Gastrocnemius medialis (tissue), 4 donors: ENCODE measurements around the gene TMEM132D. TPM values are rescaled to one million over a fixed set of nuclear protein-coding genes. Genes with fewer than 3 reads are reported as not detected.

Source experiments
- ATAC-seq, 2 donors: fragments of 150-250 bp; one replicate each; pipeline ENCODE4 v1.9.1; 2016
- DNase-seq, 2 donors: peaks; one replicate each; pipeline ENCODE4 v3.0.0-alpha.2; 2019
- H3K27ac ChIP-seq, 4 donors: fragments of 200-600 bp; sonication (generic); 1 replicate in 1 of 4; 2 replicates in 3 of 4; pipeline ENCODE4 v1.5.1; 2016 to 2018; ENCODE audit warnings: mild to moderate bottlenecking in 2 of 4, moderate library complexity in 1 of 4
- H3K27me3 ChIP-seq, 3 donors: fragments of 200-600 bp; sonication (generic) in 2 of 3; 1 replicate in 1 of 3; 2 replicates in 2 of 3; pipeline versions ENCODE4 v1.5.1 to v1.6.0; 2016 to 2019; ENCODE audit warnings: mild to moderate bottlenecking in 1 of 3, moderate library complexity in 1 of 3
- H3K36me3 ChIP-seq, 2 donors: fragments of 200-600 bp; sonication (generic) in 1 of 2; one replicate each; pipeline ENCODE4 v1.5.1; 2017 to 2018
- H3K4me1 ChIP-seq, 2 donors: fragments of 200-600 bp; sonication (generic) in 1 of 2; one replicate each; pipeline ENCODE4 v1.5.1; 2016 to 2017; ENCODE audit warnings: mild to moderate bottlenecking in 2 of 2
- H3K4me3 ChIP-seq, 4 donors: fragments of 200-600 bp; sonication (generic) in 3 of 4; 1 replicate in 1 of 4; 2 replicates in 3 of 4; pipeline ENCODE4 v1.5.1; 2016 to 2019; ENCODE audit warnings: mild to moderate bottlenecking in 2 of 4
- H3K9me3 ChIP-seq, 3 donors: fragments of 200-600 bp; sonication (generic) in 2 of 3; 1 replicate in 1 of 3; 2 replicates in 2 of 3; pipeline ENCODE4 v1.5.1; 2016 to 2019
- POLR2A ChIP-seq, 2 donors: fragments of 450-650 bp; IDR thresholded peaks; one replicate each; pipeline ENCODE4 v1.6.1; 2017; ENCODE audit warnings: antibody characterized with exemption in 2 of 2, mild to moderate bottlenecking in 2 of 2, moderate library complexity in 2 of 2
- in situ Hi-C, 4 donors: fragments of 200-750 bp; cut with MboI; loops; one replicate each; pipeline versions ENCODE4 v1.15.0 to v1.8.0; 2017; ENCODE audit warnings: low sequenced_read_pairs in 4 of 4
- intact Hi-C: fragments of 100-400 bp; cut with DNase I; formaldehyde crosslinking; loops from one replicate; pipeline ENCODE4 v1.15.1; 2023; ENCODE audit warnings: low total_unique reads
- total RNA-seq, 4 donors: library from RNA; depleted of rRNA; stranded (reverse); fragments of >200 nt; gene quantifications; one replicate each; pipeline versions ENCODE4 v1.1.0 to v1.2.3, GENCODE V29; 2016
- TF ChIP-seq, protein P1 (sequence below), 5 experiments: fragments of 450-650 bp in 3 of 5; fragments of 200-600 bp in 2 of 5; sonication (generic) in 2 of 5; IDR thresholded peaks in 4 of 5; conservative IDR thresholded peaks in 1 of 5; 1 replicate in 4 of 5; 2 replicates in 1 of 5; pipeline ENCODE4 v1.5.1; 2016 to 2019; ENCODE audit warnings: antibody characterized with exemption in 5 of 5, mild to moderate bottlenecking in 3 of 5, moderate library complexity in 3 of 5

Gene TMEM132D
- total RNA-seq, 4 donors from 2014 or later, result not detected

DNA sequence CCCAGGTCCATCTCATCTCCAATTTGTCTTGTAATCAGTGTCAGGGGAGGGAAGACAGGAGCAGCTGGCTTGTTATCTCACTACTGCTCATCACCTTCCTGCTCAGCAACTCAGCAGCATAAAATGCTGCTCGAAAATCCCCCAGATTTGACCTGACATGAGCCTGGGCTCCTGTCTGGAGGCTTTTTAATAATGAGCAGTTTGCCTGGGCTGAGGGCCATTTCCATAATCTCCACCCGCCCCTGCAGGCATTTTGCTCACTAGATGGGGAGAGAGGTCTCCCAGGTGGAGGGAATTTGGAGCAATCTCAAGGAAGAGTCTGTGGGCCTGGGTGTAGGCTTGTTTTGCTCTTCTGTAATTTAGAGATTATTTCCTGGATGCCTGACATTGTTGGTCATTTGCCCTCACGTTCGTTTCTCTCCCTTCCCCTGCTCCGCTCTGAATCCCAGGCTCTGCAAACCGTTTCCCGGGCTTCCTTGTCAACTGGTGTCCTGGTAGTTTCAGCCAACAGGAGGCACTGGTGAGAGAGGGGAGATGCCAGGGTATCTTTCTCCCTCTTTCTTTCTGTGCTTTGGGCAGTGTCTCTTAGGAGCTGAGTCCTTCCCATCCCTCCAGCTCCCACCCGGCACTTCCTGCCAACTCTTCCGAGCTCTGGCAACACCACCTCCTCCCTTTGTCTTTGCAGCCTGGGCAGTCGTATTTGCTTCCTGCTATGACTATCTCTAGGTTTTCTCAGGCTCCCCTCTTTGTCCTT, 751.3 kb downstream of the TMEM132D start:
- Histone ChIP-seq H3K4me3 (no peak overlapping the region), H3K27ac (no peak overlapping the region), H3K4me1 (no peaks in the 10 kb centered on the region), H3K9me3 (no peaks in the 10 kb centered on the region), H3K36me3 (no peaks in the 10 kb centered on the region), H3K27me3 (no peaks in the 10 kb centered on the region)
- intact Hi-C loops (no loop called here), in situ Hi-C loops (no loop called here)
- ATAC-seq (no peak), DNase-seq (no peak)
- TF ChIP-seq, protein P1, sequence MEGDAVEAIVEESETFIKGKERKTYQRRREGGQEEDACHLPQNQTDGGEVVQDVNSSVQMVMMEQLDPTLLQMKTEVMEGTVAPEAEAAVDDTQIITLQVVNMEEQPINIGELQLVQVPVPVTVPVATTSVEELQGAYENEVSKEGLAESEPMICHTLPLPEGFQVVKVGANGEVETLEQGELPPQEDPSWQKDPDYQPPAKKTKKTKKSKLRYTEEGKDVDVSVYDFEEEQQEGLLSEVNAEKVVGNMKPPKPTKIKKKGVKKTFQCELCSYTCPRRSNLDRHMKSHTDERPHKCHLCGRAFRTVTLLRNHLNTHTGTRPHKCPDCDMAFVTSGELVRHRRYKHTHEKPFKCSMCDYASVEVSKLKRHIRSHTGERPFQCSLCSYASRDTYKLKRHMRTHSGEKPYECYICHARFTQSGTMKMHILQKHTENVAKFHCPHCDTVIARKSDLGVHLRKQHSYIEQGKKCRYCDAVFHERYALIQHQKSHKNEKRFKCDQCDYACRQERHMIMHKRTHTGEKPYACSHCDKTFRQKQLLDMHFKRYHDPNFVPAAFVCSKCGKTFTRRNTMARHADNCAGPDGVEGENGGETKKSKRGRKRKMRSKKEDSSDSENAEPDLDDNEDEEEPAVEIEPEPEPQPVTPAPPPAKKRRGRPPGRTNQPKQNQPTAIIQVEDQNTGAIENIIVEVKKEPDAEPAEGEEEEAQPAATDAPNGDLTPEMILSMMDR (IDR thresholded peaks at IDR 0.05 in 4 of 5, conservative IDR thresholded peaks at IDR 0.05 in 1 of 5), result no peak
- no peak for TF ChIP-seq POLR2A (IDR thresholded peaks at IDR 0.05)

- Histone ChIP-seq H3K4me1 (no peaks in the 10 kb centered on the region), H3K9me3 (no peaks in the 10 kb centered on the region), H3K27me3 (no peaks in the 10 kb centered on the region), H3K27ac (no peak overlapping the region), H3K4me3 (no peak overlapping the region), H3K36me3 (no peaks in the 10 kb centered on the region)
- intact Hi-C loops, result no loop called here
- in situ Hi-C loops, result no loop called here
- no peak for ATAC-seq
- no peak for DNase-seq
- TF ChIP-seq POLR2A (IDR thresholded peaks at IDR 0.05), result no peak
- TF ChIP-seq, protein P1 (IDR thresholded peaks at IDR 0.05 in 4 of 5, conservative IDR thresholded peaks at IDR 0.05 in 1 of 5), result no peak
Measured at GRCh38 chr12:129150721-129151120, 753.1 kb downstream of the TMEM132D start.

DNA sequence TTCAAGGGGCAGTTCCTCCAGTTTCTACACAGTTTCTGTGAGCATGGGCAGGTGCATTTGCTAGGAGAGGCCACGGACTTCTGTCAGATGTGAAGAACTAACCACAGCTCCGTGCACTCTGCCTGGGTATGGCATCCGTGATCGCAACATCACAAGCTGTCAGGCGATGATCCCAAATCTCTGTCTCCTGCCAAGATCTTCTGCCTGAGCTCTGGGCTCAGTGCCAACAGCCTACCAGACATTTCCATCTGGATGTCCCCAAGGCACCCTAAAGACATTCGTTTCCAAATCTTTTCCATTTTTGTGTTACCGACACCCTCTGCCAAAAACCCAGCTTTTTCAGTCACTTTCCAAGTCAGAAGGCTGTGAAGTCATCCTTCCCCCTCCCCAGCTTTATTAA, 758.4 kb downstream of the TMEM132D start:
- in situ Hi-C loops, result no loop called here
- no peak for TF ChIP-seq POLR2A (IDR thresholded peaks at IDR 0.05)
- TF ChIP-seq, protein P1 (IDR thresholded peaks at IDR 0.05 in 4 of 5, conservative IDR thresholded peaks at IDR 0.05 in 1 of 5), result no peak
- Histone ChIP-seq H3K9me3 (no peaks in the 10 kb centered on the region), H3K27me3 (no peaks in the 10 kb centered on the region), H3K36me3 (no peaks in the 10 kb centered on the region), H3K4me3 (no peak overlapping the region), H3K4me1 (no peaks in the 10 kb centered on the region), H3K27ac (no peak overlapping the region)
- intact Hi-C loops, result no loop called here
- no peak for ATAC-seq
- no peak for DNase-seq

DNA sequence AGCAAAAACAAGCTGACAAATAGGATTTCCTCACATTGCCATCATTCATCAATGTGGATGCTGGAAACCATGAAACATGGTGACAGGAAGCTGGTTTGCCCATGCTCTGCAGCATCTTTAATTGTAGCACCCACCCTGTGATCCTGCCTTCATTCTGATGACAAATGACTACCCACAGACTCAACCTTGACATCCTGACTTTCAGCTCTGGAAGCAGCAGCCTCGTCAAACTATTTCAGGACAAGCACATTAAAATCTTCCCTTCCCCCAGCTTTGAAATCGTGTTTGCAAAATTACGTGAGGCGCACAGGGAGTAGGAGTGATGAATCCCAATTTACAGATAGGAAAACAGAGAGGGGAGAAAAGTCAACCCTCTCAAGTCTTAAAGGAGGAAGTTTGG, 765.0 kb downstream of the TMEM132D start:
- H3K36me3 ChIP-seq, result no peaks in the 10 kb centered on the region

More for the DNA sequence above, 765.0 kb downstream of the TMEM132D start:
- no peak for DNase-seq
- intact Hi-C loops (no loop called here), in situ Hi-C loops (no loop called here)
- H3K4me1 ChIP-seq, result no peaks in the 10 kb centered on the region
- ATAC-seq, result no peak
- TF ChIP-seq POLR2A (IDR thresholded peaks at IDR 0.05), result no peak
- TF ChIP-seq, protein P1 (IDR thresholded peaks at IDR 0.05 in 4 of 5, conservative IDR thresholded peaks at IDR 0.05 in 1 of 5), result no peak
- H3K27me3 ChIP-seq, result no peaks in the 10 kb centered on the region
- H3K27ac ChIP-seq, result no peak overlapping the region
- H3K9me3 ChIP-seq, result no peaks in the 10 kb centered on the region
- H3K4me3 ChIP-seq, result no peak overlapping the region
